HepG2 (cell line): ENCODE data around the gene ACTL7B. TPM values are rescaled to one million over a fixed set of nuclear protein-coding genes. Genes with fewer than 3 reads are reported as not detected.

Experiments
- BCL3 ChIP-seq: sonication (generic); formaldehyde crosslinking; IDR thresholded peaks from 2 replicates; pipeline ENCODE4 v1.5.1; 2020; ENCODE audit warnings: mild to moderate bottlenecking, missing genetic modification reagents, moderate library complexity
- CBFB ChIP-seq: sonication (generic); formaldehyde crosslinking; IDR thresholded peaks from 2 replicates; pipeline ENCODE4 v1.4.0; 2020; ENCODE audit warnings: missing genetic modification reagents
- CBX1 ChIP-seq: IDR thresholded peaks from one replicate; pipeline ENCODE4 v1.6.1; 2016; ENCODE audit warnings: antibody characterized with exemption, low read depth
- E2F5 ChIP-seq: sonication (generic); formaldehyde crosslinking; conservative IDR thresholded peaks from 2 replicates; pipeline ENCODE4 v1.4.0; 2020; ENCODE audit warnings: missing genetic modification reagents
- EHMT2 ChIP-seq: fragments of 200-600 bp; sonication (generic); IDR thresholded peaks from 2 replicates; pipeline ENCODE4 v1.7.0; 2017; ENCODE audit warnings: antibody characterized with exemption, low read depth, low read length, borderline replicate concordance
- MTF2 ChIP-seq: sonication (generic); formaldehyde crosslinking; IDR thresholded peaks from 2 replicates; pipeline ENCODE4 v1.5.0; 2020; ENCODE audit warnings: missing genetic modification reagents, borderline replicate concordance
- NR2F6 ChIP-seq, 2 experiments: IDR thresholded peaks; 2 replicates each; pipeline ENCODE4 v1.6.1; 2016; ENCODE audit warnings: antibody characterized with exemption in 1 of 2, mild to moderate bottlenecking in 1 of 2
- SIN3B ChIP-seq: fragments of 150-350 bp; IDR thresholded peaks from 2 replicates; pipeline ENCODE4 v1.6.1; 2014; ENCODE audit warnings: low read length
- STAT5B ChIP-seq: sonication (generic); formaldehyde crosslinking; IDR thresholded peaks from 2 replicates; pipeline ENCODE4 v1.4.0; 2020; ENCODE audit warnings: missing genetic modification reagents
- ZBED4 ChIP-seq: sonication (generic); formaldehyde crosslinking; IDR thresholded peaks from 2 replicates; pipeline ENCODE4 v1.4.0; 2020; ENCODE audit warnings: missing genetic modification reagents, borderline replicate concordance
- ZBTB33 ChIP-seq: sonication (generic); formaldehyde crosslinking; IDR thresholded peaks from 2 replicates; pipeline ENCODE4 v1.4.0; 2020; ENCODE audit warnings: missing genetic modification reagents
- ZNF121 ChIP-seq: sonication (generic); formaldehyde crosslinking; IDR thresholded peaks from 2 replicates; pipeline ENCODE4 v1.5.0; 2020; ENCODE audit warnings: mild to moderate bottlenecking, missing genetic modification reagents
- ZNF33B ChIP-seq: sonication (generic); formaldehyde crosslinking; IDR thresholded peaks from 2 replicates; pipeline ENCODE4 v1.5.1; 2020; ENCODE audit warnings: mild to moderate bottlenecking, missing genetic modification reagents
- ZNF672 ChIP-seq: sonication (generic); formaldehyde crosslinking; IDR thresholded peaks from 2 replicates; pipeline ENCODE4 v1.8.1; 2022; ENCODE audit warnings: missing genetic modification reagents
- ZNF703 ChIP-seq: sonication (generic); formaldehyde crosslinking; IDR thresholded peaks from 2 replicates; pipeline ENCODE4 v1.5.1; 2020; ENCODE audit warnings: missing genetic modification reagents, mild to moderate bottlenecking, moderate library complexity, borderline replicate concordance
- ZNF800 ChIP-seq: sonication (generic); formaldehyde crosslinking; IDR thresholded peaks from 2 replicates; pipeline ENCODE4 v1.4.0; 2020; ENCODE audit warnings: missing genetic modification reagents
- polyA plus RNA-seq, 8 experiments: library from polyadenylated mRNA; depleted of rRNA in 3 of 8; stranded (reverse) in 7 of 8; unstranded in 1 of 8; fragments of >200 nt; fragmentation: Illumina TruSeq in 4 of 8; extraction: Trizol in 4 of 8; gene quantifications; 2 replicates each; pipeline versions ENCODE4 v1.2.1 to v1.2.3, GENCODE V29; 2011 to 2016; ENCODE audit warnings: low read depth in 4 of 8, missing spikeins in 1 of 8, mixed read lengths in 1 of 8; ENCODE audit not compliant: insufficient read depth in 1 of 8
- total RNA-seq, 5 experiments: library from RNA; depleted of rRNA; stranded (reverse); fragments of >200 nt; fragmentation: Illumina TruSeq; extraction: Trizol; gene quantifications; 2 replicates each; pipeline ENCODE4 v1.2.3, GENCODE V29; 2016; ENCODE audit warnings: low read depth in 1 of 5

Gene ACTL7B
- total and polyA plus RNA-seq, 2 of the 13 experiments (the other 11 are each of a cell fraction or from before 2014, with no cell fraction given): 0.07 to 0.11 TPM

GRCh38 chr9:108852079-108852478, 3.7 kb downstream of the ACTL7B start (continued):
- TF ChIP-seq EHMT2: no peak
- no peak for TF ChIP-seq SIN3B
- TF ChIP-seq CBX1: no peak
- TF ChIP-seq E2F5 (CRISPR knock-in tag): no peak
- TF ChIP-seq BCL3: no peak
- TF ChIP-seq ZNF121 (CRISPR knock-in tag): no peak
- no peak for TF ChIP-seq ZNF703 (CRISPR knock-in tag)
- TF ChIP-seq STAT5B (CRISPR knock-in tag): no peak
- TF ChIP-seq ZBED4: no peak
- TF ChIP-seq ZBTB33: no peak
- no peak for TF ChIP-seq MTF2
- TF ChIP-seq CBFB (CRISPR knock-in tag): no peak
- TF ChIP-seq ZNF672 (CRISPR knock-in tag): no peak
- peak; percentile 94 for TF ChIP-seq NR2F6 (IDR thresholded peaks at IDR 0.05)
- TF ChIP-seq NR2F6 (CRISPR knock-in tag; IDR thresholded peaks at IDR 0.05): peak; percentile 89
- TF ChIP-seq ZNF800 (CRISPR knock-in tag): no peak
- no peak for TF ChIP-seq ZNF33B (CRISPR knock-in tag)
